ENCODE measurements around the gene CHD9NB.

CHD9NB gene

DNA sequence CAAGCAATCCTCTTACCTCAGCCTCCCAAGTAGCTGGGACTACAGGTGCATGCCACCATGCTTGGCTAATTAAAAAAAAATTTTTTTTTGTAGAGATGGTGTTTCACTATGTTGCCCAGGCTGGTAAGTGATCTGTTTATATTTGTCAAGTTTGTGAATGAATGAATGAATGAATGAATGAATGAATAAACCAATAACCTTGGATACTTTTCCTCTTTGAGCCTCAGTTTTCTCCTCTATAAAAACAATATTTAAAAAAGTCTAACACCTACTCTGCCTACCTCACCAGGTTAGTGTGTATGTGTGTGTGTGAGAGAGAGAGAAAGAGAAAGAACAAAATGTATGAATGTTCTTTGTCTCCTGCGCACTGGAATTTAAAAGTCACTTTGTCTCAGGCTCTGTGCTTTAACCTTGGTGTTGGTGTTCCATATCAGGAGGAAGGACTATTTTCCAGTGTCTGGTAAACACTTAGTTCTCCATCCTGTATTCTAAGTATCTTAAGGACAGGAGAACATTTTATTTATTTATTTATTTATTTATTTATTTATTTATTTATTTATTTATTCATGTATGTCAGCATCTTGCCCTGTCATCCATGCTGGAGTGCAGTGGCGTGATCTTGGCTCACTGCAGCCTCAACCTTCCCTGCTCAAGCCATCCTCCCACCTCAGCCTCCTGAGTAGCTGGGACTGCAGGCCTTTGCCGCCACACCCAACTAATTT is 29.1 kb upstream of the CHD9NB start:
- Histone ChIP-seq H3K27me3 (ENCODE audit: insufficient read depth, poor library complexity, severe bottlenecking) (no peaks in the 10 kb centered on the region), H3K4me3 (replicated peaks; ENCODE audit: insufficient read depth, low read length) (no peak overlapping the region), H3K27ac (replicated peaks) (no peak overlapping the region)
- TF ChIP-seq GABPA (IDR thresholded peaks at IDR 0.05; ENCODE audit: low read depth), result no peak
- no peak for DNase-seq (ENCODE audit: low read depth in 1 of 2, low spot score in 1 of 2)

GRCh38 chr16:53081032-53081424 is 28.3 kb upstream of the CHD9NB start:
- no peak overlapping the region for H3K4me3 ChIP-seq (replicated peaks; ENCODE audit: insufficient read depth, low read length)
- TF ChIP-seq REST (IDR thresholded peaks at IDR 0.05; ENCODE audit: insufficient replicate concordance, low read depth) (no peak), CTCF (IDR thresholded peaks at IDR 0.05; ENCODE audit: insufficient read depth, low read length) (no peak), POLR2AphosphoS5 (IDR thresholded peaks at IDR 0.05; ENCODE audit: low read depth) (no peak), GABPA (IDR thresholded peaks at IDR 0.05; ENCODE audit: low read depth) (no peak), SPI1 (IDR thresholded peaks at IDR 0.05; ENCODE audit: borderline replicate concordance, low read depth) (no peak)
- no peak overlapping the region for H3K27ac ChIP-seq (replicated peaks)
- DNase-seq (ENCODE audit: low read depth in 1 of 2, low spot score in 1 of 2), result no peak
- H3K27me3 ChIP-seq (ENCODE audit: insufficient read depth, poor library complexity, severe bottlenecking), result no peaks in the 10 kb centered on the region

GRCh38 chr16:53080345-53081031 is 27.8 kb upstream of the CHD9NB start:
- DNase-seq (ENCODE audit: low read depth in 1 of 2, low spot score in 1 of 2), result no peak
- TF ChIP-seq POLR2AphosphoS5 (IDR thresholded peaks at IDR 0.05; ENCODE audit: low read depth), result no peak
- no peak for TF ChIP-seq SPI1 (IDR thresholded peaks at IDR 0.05; ENCODE audit: borderline replicate concordance, low read depth)
- no peak for TF ChIP-seq CTCF (IDR thresholded peaks at IDR 0.05; ENCODE audit: insufficient read depth, low read length)
- no peak for TF ChIP-seq GABPA (IDR thresholded peaks at IDR 0.05; ENCODE audit: low read depth)
- TF ChIP-seq REST (IDR thresholded peaks at IDR 0.05; ENCODE audit: insufficient replicate concordance, low read depth), result no peak
- no peak overlapping the region for H3K27ac ChIP-seq (replicated peaks)
- no peak overlapping the region for H3K4me3 ChIP-seq (replicated peaks; ENCODE audit: insufficient read depth, low read length)
- H3K27me3 ChIP-seq (ENCODE audit: insufficient read depth, poor library complexity, severe bottlenecking), result no peaks in the 10 kb centered on the region

- Histone ChIP-seq H3K4me3 (replicated peaks; ENCODE audit: insufficient read depth, low read length) (no peak overlapping the region), H3K27me3 (ENCODE audit: insufficient read depth, poor library complexity, severe bottlenecking) (no peaks in the 10 kb centered on the region), H3K27ac (replicated peaks) (no peak overlapping the region)
- TF ChIP-seq SPI1 (IDR thresholded peaks at IDR 0.05; ENCODE audit: borderline replicate concordance, low read depth) (no peak), REST (IDR thresholded peaks at IDR 0.05; ENCODE audit: insufficient replicate concordance, low read depth) (no peak), CTCF (IDR thresholded peaks at IDR 0.05; ENCODE audit: insufficient read depth, low read length) (no peak), POLR2AphosphoS5 (IDR thresholded peaks at IDR 0.05; ENCODE audit: low read depth) (no peak)
- DNase-seq (ENCODE audit: low read depth in 1 of 2, low spot score in 1 of 2), result no peak
These were observed 26.2 kb upstream of the CHD9NB start for GRCh38 chr16:53078765-53079485.
